OCI-M2 (cell line): ENCODE measurements around the gene SYT6.

Experiments
- DNase-seq: peaks from one replicate; lab custom pipeline; 2025; ENCODE audit not compliant: unreplicated experiment; lab: John Stamatoyannopoulos, UW

SYT6 gene

GRCh38 chr1:114154963-114155322 lies 1.3 kb upstream of the SYT6 start:
- no peak for DNase-seq

GRCh38 chr1:114154146-114154962 lies 685 bp upstream of the SYT6 start:
- DNase-seq = no peak

GRCh38 chr1:114152508-114153260 lies 985 bp downstream of the SYT6 start:
- no peak for DNase-seq

GRCh38 chr1:114152089-114152507 lies 1.6 kb downstream of the SYT6 start:
- no peak for DNase-seq

- no peak for DNase-seq
Measured at GRCh38 chr1:114150016-114150415, 3.7 kb downstream of the SYT6 start.

GRCh38 chr1:114149211-114149610 lies 4.5 kb downstream of the SYT6 start:
- DNase-seq = no peak

- no peak for DNase-seq
Measured at GRCh38 chr1:114145504-114146151, 8.0 kb downstream of the SYT6 start.

GRCh38 chr1:114144016-114144415 lies 9.7 kb downstream of the SYT6 start:
- no peak for DNase-seq

GRCh38 chr1:114139540-114139939 lies 14.1 kb downstream of the SYT6 start:
- DNase-seq = no peak

- DNase-seq = no peak
Measured at GRCh38 chr1:114137497-114137896, 16.2 kb downstream of the SYT6 start.

- no peak for DNase-seq
Measured at GRCh38 chr1:114135786-114136185, 17.9 kb downstream of the SYT6 start.

- no peak for DNase-seq
Measured at GRCh38 chr1:114134518-114134917, 19.2 kb downstream of the SYT6 start.

- DNase-seq = no peak
Measured at GRCh38 chr1:114133129-114133528, 20.5 kb downstream of the SYT6 start.

GRCh38 chr1:114131526-114132220 lies 22.0 kb downstream of the SYT6 start:
- DNase-seq = no peak

GRCh38 chr1:114130846-114131525 lies 22.7 kb downstream of the SYT6 start:
- no peak for DNase-seq

- no peak for DNase-seq
Measured at GRCh38 chr1:114130213-114130612, 23.5 kb downstream of the SYT6 start.

GRCh38 chr1:114128293-114128692 lies 25.4 kb downstream of the SYT6 start:
- DNase-seq = no peak

- no peak for DNase-seq
Measured at GRCh38 chr1:114126261-114127095, 27.2 kb downstream of the SYT6 start.

GRCh38 chr1:114124644-114125043 lies 29.0 kb downstream of the SYT6 start:
- DNase-seq = no peak
